Muscle of leg (tissue), 11 donors: ENCODE data around the gene PLXNC1. TPM values are rescaled to one million over a fixed set of nuclear protein-coding genes. Genes with fewer than 3 reads are reported as not detected.
A peak's percentile ranks its signal among the peaks of the same experiment; 100 is the strongest.

ENCODE experiments used
- DNase-seq: peaks from one replicate; pipeline ENCODE4 v3.0.0; 2013
- H3K27ac ChIP-seq: one replicate; pipeline ENCODE4 v1.5.1; 2013; ENCODE audit warnings: mild to moderate bottlenecking, low read length, control low read depth
- H3K27me3 ChIP-seq: one replicate; pipeline ENCODE4 v1.6.1; 2013; ENCODE audit warnings: low read length; ENCODE audit not compliant: control insufficient read depth, insufficient read depth
- H3K36me3 ChIP-seq: one replicate; pipeline ENCODE4 v1.6.1; 2013; ENCODE audit warnings: low read length; ENCODE audit not compliant: control insufficient read depth, insufficient read depth
- H3K4me1 ChIP-seq: one replicate; pipeline ENCODE4 v1.6.1; 2013; ENCODE audit warnings: low read length; ENCODE audit not compliant: control insufficient read depth, insufficient read depth
- H3K4me3 ChIP-seq: one replicate; pipeline ENCODE4 v1.5.1; 2013; ENCODE audit warnings: low read length, control low read depth
- H3K9me3 ChIP-seq: replicated peaks from 2 replicates; pipeline ENCODE4 v1.6.1; 2013; ENCODE audit warnings: low read depth, low read length; ENCODE audit not compliant: control insufficient read depth
- WGBS: methylation state at CpG from one replicate; pipeline ENCODE4 v1.1.5; 2013; ENCODE audit warnings: missing lambda C conversion rate; ENCODE audit not compliant: insufficient coverage; 5-methylcytosine and 5-hydroxymethylcytosine counted together
- polyA plus RNA-seq, 8 donors: library from polyadenylated mRNA; unstranded; fragments of 120-200 nt; gene quantifications; one replicate each; pipeline versions ENCODE4 v1.2.1 to v1.2.3, GENCODE V29; 2013; ENCODE audit warnings: inconsistent platforms in 1 of 8, low replicate concordance in 1 of 8; ENCODE audit not compliant: insufficient read length in 8 of 8, insufficient read depth in 1 of 8
- total RNA-seq: library from RNA; stranded (reverse); fragments of 120-200 nt; gene quantifications from one replicate; pipeline ENCODE4 v1.2.4, GENCODE V29; 2013

PLXNC1 gene
- total and polyA plus RNA-seq, 9 donors: 11.7 to 29.4 (median 19.0) TPM

DNA sequence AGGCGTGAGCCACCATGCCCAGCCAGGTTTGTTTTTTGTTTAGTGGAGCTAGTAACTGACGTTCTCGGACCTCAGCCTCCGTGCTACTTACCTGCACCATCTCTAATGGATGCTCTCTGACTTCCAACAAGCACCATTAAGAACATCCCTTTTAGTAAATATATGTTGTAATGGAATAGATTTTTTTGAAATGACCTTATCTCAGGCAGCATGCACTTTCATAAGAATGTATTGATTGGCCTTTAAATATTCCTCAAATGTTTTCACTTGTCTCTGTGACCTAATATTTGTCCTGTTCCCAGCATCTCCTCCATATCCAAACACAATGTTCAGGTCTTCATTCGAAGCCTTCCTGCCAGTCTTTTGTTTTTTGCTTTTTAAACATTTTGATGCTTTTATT, 51.7 kb downstream of the PLXNC1 start:
- Histone ChIP-seq H3K36me3 (no peaks in the 10 kb centered on the region), H3K4me3 (no peak overlapping the region), H3K4me1 (peaks cover 4% of the 10 kb centered on the region), H3K27me3 (no peaks in the 10 kb centered on the region), H3K27ac (no peak overlapping the region), H3K9me3 (no peaks in the 10 kb centered on the region)
- no peak for DNase-seq
- WGBS: no CpG with 5 or more reads among the region's 5 CpGs

DNA sequence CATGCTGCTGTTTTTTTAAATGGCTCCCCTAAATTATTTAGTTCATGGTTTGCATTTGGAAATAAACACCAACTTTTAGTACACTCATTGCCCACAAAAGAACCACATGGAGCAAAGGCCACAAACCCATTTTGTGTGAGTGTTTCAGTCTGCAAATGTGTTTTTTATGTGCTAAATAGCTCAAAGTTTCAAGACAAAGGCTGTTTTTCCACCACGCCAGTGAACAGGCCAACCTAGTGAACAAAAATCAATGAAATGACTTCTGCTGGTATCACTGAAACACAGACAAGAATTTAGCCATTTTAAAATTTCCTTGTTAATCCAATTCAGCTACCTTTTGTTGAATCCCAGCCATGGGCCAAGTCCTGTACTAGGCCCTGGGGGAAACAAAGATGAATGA, 52.3 kb downstream of the PLXNC1 start:
- no peak overlapping the region for H3K4me3 ChIP-seq
- peaks cover 6% of the 10 kb centered on the region for H3K4me1 ChIP-seq
- no peaks in the 10 kb centered on the region for H3K36me3 ChIP-seq
- no peaks in the 10 kb centered on the region for H3K9me3 ChIP-seq
- H3K27ac ChIP-seq: no peak overlapping the region
- H3K27me3 ChIP-seq: no peaks in the 10 kb centered on the region
- WGBS: 100% methylated on average over 1 of the region's 1 CpG
- DNase-seq: no peak

DNA sequence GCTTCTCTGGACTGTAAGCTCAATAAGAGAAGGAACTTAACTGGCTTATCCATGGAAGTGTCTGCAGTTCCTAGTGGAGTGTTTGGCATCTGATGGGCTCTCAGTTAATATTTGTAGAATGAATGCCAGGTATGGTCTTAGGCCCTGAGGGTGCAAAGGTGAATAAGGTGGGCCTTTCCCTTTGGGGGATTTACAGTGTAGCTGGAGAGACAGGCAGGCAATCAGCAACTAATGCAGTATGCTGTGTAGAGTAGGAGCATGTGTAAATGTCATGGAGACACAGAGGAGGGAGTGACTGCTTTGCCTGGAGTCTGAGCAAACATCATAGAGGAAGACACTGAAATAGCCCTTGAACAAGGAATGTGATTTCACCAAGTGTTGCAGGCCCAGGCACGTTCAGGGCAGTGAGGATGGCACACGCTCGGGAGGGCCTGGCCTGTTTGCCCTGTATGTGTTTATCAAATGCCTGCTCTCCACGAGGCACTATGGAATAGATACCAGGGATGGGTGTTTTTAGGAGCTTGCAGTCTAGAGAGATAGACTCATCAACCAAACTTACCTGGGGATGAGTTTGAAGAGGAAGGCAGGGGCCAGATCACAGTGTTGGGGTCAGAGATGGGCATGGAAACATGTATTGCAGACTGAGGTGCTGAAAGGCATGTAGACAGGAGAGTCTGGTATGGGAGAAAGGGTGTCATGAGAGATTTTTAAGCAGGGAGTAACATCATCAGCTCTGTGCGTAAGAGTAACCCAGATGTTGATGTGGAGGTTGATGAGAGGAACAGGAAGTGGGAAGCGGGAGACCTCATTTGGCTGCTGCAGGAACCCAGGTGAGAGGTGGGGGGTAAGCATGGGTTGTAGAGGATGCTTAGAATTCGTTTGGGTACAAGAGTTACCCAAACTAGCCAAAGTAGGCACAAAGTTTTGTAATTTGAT, 54.1 kb downstream of the PLXNC1 start:
- Histone ChIP-seq H3K4me3 (no peak overlapping the region), H3K36me3 (no peaks in the 10 kb centered on the region), H3K4me1 (peaks cover 8% of the 10 kb centered on the region), H3K27me3 (no peaks in the 10 kb centered on the region), H3K27ac (no peak overlapping the region), H3K9me3 (no peaks in the 10 kb centered on the region)
- no peak for DNase-seq
- 96% methylated on average over 2 of the region's 7 CpGs for WGBS

DNA sequence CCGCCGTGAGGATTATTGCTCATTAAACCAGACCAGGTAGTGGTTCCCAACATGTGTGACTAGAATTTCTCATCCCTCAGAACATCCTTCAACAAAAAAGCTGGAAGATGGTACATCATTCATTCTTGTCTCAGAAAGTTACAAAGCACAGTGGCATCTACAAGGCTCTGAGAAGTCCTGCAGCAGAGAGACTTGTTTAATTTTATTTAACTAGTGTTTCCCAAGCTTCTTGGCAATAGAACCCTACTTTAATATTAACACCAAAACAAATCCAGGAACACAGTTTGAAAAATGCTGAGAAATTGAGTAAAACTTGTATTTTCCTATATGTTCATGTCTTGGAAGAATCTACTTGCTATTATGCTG, 54.8 kb downstream of the PLXNC1 start:
- Histone ChIP-seq H3K4me1 (peaks cover 11% of the 10 kb centered on the region), H3K27me3 (no peaks in the 10 kb centered on the region), H3K4me3 (no peak overlapping the region), H3K27ac (no peak overlapping the region), H3K9me3 (no peaks in the 10 kb centered on the region), H3K36me3 (no peaks in the 10 kb centered on the region)
- DNase-seq: no peak
- WGBS: 100% methylated on average over 2 of the region's 2 CpGs

DNA sequence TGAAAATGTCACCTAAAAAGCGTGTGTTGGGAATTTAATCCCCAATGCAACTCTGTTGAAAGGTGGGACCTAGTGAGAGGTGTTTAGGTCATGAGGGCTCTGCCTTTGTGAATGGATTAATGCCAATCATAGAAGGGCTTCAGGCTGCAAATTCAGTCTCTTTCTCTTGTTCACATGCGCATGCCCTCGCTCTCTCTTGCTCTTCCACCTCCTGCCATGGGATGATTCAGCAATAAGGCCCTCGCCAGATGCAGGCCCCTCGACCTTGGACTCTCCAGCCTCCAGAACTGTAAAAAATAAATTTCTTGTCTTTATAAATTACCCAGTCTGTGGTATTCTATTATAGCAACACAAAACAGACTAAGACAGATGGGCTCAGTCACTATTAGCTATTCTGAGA, 55.4 kb downstream of the PLXNC1 start:
- Histone ChIP-seq H3K27me3 (no peaks in the 10 kb centered on the region), H3K9me3 (no peaks in the 10 kb centered on the region), H3K4me3 (no peak overlapping the region), H3K4me1 (peaks cover 15% of the 10 kb centered on the region), H3K27ac (peak overlapping the region; percentile 38), H3K36me3 (no peaks in the 10 kb centered on the region)
- 100% methylated on average over 1 of the region's 5 CpGs for WGBS
- no peak for DNase-seq

DNA sequence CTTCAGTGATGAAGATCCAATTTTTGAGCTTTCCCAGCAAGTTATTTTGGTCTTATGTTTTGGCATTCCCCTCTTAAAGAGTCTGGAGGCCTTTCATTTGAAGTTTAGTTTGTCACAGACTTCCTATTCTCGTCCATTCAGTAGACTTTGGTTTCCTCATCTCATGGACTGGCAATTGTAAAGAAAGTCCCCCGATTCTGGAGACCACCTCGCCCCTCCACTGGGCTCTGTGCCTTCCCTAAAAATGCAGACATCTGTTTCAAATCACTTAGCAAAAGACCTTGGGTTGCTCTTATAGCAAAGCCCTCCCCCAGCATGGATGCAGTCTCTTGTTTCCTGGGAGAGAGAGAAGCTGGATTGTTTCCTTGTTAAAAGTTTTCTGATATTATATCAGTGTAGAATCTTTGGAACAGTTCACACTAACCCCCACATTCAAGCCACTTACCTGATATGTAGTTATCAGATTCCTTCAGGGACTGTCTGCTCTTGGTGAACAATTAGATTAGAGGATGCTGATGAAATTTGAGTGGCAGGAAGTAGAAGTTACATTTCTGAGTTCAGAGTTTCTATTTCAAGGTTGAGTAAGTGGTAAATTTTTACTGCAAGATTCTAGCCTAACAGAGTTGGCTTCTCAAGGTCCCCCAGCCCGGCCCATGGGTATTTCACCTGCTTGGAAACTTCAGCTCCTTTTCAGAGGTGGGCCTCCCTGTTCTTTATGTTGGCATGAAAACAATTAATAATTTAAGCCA, 56.3 kb downstream of the PLXNC1 start:
- peaks cover 15% of the 10 kb centered on the region for H3K4me1 ChIP-seq
- no peaks in the 10 kb centered on the region for H3K9me3 ChIP-seq
- no peaks in the 10 kb centered on the region for H3K36me3 ChIP-seq
- H3K4me3 ChIP-seq: no peak overlapping the region
- H3K27ac ChIP-seq: peak overlapping the region; percentile 43
- H3K27me3 ChIP-seq: no peaks in the 10 kb centered on the region
- peak; percentile 53 for DNase-seq
- 6% methylated on average over 2 of the region's 4 CpGs for WGBS

DNA sequence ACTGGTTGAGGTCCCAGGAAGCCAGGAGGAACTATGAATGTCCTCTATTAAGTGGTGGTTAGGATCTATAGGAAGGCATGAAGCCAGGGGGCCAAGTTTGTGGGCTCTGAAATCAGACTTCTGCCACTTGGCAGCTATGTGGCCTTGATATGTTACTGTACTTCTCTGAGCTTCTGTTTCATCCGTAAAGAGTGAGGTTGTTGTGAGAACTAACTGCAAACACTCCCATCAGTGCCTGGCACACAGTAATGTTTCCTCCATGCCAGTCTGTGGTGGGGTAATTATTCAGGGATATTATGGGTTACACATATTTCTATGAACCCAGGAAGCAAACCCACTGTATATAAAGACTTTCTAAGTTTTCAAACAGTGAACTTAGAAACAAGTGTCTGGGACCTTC, 57.4 kb downstream of the PLXNC1 start:
- DNase-seq: no peak
- Histone ChIP-seq H3K36me3 (no peaks in the 10 kb centered on the region), H3K27ac (no peak overlapping the region), H3K27me3 (no peaks in the 10 kb centered on the region), H3K4me1 (peaks cover 15% of the 10 kb centered on the region), H3K4me3 (no peak overlapping the region), H3K9me3 (no peaks in the 10 kb centered on the region)
- no CpG with 5 or more reads among the region's 1 CpG for WGBS

DNA sequence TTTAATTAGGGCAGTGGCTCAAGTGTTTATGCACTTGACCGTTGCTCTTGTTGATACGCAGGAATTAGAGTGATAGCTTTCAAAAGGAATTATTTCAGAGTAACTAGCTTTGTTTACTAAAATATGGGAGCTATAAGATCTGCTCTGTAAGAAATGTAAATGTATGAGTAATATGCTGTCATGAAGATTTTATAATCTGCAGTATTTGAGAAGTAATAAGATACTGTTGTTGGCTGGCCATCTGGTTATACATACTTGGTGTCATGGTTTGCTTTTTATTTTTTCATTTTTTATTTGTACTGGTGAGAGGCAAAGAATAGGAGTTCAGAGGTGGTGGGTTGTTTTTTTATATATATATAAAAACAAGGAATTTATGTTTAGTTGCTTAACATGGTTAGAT, 58.5 kb downstream of the PLXNC1 start:
- Histone ChIP-seq H3K27me3 (no peaks in the 10 kb centered on the region), H3K9me3 (no peaks in the 10 kb centered on the region), H3K27ac (no peak overlapping the region), H3K4me1 (peaks cover 15% of the 10 kb centered on the region), H3K36me3 (no peaks in the 10 kb centered on the region), H3K4me3 (no peak overlapping the region)
- 57% methylated on average over 2 of the region's 2 CpGs for WGBS
- DNase-seq: no peak

DNA sequence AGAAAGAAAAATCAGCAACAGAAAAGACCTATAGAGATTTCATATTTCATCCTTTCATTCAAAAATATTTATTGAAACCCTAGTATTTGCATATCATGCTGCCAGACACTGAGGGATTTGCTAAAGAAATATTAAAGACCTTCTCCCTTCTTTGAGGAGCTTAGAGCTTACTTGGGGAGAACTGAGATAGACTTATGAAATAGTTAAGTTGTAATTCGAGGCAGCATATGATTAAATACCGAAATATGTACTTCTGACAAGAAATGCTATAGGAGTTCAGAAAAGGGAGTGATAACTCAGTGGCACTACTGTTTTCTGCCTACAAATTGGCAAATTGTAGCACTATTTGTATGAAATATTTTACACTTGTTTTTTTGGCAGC, 59.1 kb downstream of the PLXNC1 start:
- no peaks in the 10 kb centered on the region for H3K36me3 ChIP-seq
- H3K4me1 ChIP-seq: peaks cover 15% of the 10 kb centered on the region
- peak overlapping the region; percentile 62 for H3K27ac ChIP-seq
- H3K9me3 ChIP-seq: no peaks in the 10 kb centered on the region
- DNase-seq: no peak
- WGBS: no CpG with 5 or more reads among the region's 2 CpGs
- no peaks in the 10 kb centered on the region for H3K27me3 ChIP-seq
- H3K4me3 ChIP-seq: no peak overlapping the region

DNA sequence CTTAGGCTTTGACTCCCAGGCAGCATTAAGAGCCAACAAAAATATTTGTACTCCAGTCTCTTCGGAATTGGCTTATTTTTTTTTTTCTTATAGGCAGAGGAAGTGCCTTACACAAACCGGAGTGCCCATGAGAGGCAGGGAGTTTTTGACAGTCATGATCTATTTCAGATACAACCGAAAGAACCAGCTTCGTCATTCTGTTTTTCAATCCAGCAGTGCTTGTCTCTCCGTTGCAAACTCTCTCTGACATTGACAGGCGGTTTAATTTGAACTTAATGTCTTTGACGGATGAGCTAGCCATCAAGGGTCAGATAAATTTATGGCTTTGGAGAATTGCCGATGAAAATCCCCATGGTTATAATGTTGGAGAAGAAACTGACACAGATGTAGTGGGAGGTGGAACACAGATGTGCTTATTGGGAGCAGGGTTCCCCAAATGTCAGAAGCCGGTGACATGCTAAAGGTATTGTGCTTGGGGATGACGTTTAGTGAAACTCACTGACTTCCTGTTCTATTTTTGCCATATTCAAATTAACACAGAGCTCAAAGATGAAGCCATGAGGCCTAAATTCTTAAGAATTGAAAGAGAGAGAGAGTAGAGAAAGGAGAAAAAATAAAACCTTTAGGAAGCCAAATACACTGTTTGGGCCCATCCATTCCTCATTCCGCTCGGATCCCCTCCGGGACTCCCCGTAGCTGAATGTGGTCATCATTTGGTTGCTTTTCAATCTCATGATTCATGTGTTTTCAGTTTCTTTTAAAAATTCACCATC, 59.7 kb downstream of the PLXNC1 start:
- peak; percentile 77 for DNase-seq
- Histone ChIP-seq H3K9me3 (no peaks in the 10 kb centered on the region), H3K27ac (peak overlapping the region; percentile 62), H3K27me3 (no peaks in the 10 kb centered on the region), H3K36me3 (no peaks in the 10 kb centered on the region), H3K4me1 (peaks cover 15% of the 10 kb centered on the region), H3K4me3 (no peak overlapping the region)
- 33% methylated on average over 7 of the region's 14 CpGs for whole genome bisulfite sequencing
